HG03439 (cell line): ENCODE results near the gene HEATR9.
"Not testable (repeated sequence)": the region's sequence is repeated elsewhere in the genome, so short reads cannot be mapped to it uniquely, and the experiment has no call there.

Experiments used
- ATAC-seq: cut with Tn5 transposase; IDR thresholded peaks from one replicate; pipeline ENCODE4 v1.9.1; 2021; ENCODE audit warnings: mild to moderate bottlenecking, moderate library complexity; ENCODE audit not compliant: unreplicated experiment

Gene HEATR9, protein sequence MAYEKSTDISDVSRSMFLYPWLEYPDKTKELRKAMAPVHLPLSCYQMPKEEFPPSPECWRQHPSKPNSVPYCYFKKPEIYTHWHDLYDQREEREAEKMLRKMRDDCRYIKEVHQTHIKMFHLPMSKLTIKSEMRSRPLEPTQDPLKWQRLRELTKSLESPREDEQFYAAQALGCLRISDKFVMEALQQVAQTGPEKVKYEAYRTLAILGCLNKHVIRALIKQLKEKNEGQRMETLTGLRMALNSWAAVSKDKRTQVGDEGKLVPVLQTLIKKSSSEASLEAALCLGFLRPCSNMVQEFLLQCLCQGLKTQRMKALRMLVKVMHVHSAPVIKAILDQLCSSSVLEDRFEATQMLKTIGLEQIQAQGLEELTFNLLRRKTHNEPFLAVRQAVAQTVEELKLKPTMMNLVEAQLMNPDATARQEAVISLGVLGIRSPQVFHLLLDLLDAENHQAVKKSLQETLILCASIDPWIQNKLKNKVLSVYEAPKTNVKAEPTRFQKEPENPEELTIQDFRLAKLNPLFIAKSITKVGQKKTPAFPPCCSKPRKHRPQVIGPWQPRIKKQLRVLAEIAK

GRCh38 chr17:35868737-35869136, at the start of gene HEATR9:
Gene HEATR9, minus strand, starts transcription at chr17:35868891. Its CDS starts 149 bp downstream, at chr17:35868742.
- ATAC-seq, result no peak

GRCh38 chr17:35917519-35918213, 49.0 kb upstream of the HEATR9 start:
- no peak for ATAC-seq

- ATAC-seq, result no peak
Observed at GRCh38 chr17:35915153-35915964, 46.7 kb upstream of the HEATR9 start.

DNA sequence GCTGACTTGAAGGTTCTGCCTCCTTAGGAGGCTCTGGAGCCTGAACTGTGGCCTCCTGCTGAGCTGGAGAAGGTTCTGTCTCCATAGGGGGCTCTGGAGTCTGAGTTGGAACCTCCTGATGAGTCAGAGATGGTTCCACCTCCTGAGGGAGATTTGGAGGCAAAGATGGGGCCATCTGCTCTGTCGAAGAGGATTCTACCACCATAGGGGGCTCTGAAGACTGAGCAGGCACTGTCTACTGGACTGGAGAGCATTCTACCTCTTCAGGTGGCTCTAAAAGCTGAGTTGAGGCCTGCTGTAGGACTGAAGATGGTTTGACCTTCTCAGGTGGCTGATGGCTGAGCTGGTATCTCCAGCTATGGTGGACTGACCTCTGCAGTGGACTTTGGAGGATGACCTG, 45.7 kb upstream of the HEATR9 start:
- ATAC-seq, result no peak

- no peak for ATAC-seq
Observed at GRCh38 chr17:35913609-35914008, 44.9 kb upstream of the HEATR9 start.

DNA sequence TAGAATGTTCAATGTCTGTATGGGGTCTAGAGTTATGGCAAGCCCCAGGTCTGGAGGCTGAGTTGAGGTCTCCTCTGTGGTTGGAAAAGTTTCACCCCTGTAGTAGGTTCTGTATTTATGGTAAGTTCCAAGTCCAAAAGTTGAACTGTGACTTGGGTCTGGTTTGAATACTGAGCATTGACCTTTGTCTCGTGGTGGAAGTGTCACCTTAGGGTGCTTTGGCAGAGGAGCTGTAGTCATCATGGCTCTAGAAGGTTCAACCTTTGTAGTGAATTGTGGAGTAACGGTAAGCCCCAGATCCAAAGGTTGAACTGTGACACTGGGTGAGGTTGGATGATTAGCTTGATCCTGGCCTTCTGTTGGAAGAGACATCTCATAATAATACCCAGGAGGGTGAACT, 44.3 kb upstream of the HEATR9 start:
- ATAC-seq, result no peak

- no peak for ATAC-seq
Observed at GRCh38 chr17:35912339-35912912, 43.7 kb upstream of the HEATR9 start.

DNA sequence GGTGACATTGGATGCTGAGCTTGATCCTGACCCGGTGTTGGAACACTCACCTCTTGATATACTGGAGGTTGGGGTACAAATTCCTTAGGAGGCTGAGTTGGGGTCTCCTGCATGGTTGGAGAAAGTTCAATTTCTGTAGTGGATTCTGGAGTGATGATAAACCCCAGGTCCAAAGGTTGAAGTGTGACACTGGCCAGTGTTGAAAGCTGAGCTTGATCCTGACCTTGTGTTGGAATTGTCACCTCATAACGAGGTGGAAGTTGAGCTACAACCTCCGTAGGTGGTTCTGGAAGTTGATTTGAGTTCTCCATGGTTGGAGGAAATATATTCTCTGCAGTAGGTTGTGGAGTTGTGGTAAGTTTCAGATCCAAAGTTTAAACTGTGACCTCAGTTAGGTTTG, 40.7 kb upstream of the HEATR9 start:
- no peak for ATAC-seq

GRCh38 chr17:35907691-35908090, 39.0 kb upstream of the HEATR9 start:
- ATAC-seq, result no peak

DNA sequence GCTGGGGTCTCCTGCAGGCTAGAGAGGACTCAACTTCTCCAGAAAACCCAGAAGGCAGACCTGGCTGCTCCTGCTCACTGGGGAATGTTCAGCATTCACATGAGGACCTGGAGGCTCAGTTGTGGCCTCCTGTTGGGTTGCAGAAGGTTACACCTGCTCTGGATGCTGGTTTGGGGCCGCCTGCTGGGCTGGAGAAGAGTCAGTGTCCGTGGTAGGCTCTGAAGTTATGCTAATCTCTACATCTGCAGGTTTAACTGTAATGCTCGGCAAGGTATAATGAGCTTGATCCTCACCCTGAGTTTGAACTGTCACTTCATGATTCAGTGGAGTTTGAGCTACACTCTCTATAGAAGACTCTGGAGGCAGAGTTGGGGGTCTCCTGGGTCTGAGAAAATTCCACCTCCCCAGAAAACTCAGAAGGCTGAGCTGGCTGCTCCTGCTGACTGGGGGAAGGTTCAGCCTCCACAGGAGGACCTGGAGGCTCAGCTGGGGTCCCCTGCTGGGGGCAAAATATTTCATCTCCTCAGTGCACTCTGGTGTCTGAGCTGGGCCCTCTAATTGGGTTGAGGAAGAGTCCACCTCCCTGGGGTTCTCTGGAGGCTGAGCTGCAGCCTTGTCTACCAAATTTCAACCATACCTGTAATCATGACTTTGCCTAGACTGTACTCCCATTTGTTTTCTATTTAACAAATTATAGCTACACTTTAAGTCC, 38.4 kb upstream of the HEATR9 start:
- no peak for ATAC-seq

DNA sequence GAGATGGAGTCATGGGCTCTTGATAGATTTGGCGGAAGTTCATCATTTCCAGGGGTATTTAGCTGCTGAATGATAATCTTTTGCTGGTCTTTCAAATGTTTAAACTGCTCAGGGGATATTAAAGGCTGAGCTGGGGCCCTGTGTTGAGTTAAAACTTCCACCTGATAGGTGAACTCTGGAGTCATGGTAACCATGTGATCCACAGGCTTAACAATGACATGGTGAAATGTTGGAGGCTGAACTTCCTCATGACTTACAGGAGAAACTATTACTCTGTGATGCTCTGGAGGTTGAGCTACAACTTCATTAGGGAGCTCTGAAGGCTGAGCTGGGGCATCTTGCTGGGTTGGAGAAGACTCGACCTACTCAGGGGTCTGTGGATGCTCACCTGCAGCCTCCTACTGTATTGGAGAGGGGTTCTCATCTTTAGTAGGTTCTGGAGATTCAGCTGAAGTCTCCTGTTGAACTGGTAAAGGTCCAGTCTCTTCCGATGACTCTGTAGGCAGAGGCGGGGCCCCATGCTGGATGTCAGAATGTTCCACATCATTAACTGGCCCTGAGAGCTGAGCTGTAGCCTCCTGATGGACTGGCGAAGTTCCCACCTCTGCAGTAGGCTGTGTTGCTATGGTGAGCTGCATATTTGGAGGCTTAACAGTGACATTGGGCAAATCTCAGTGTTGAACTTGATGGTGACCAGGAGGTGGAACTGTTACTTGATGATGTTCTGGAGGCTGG, 37.7 kb upstream of the HEATR9 start:
- no peak for ATAC-seq

GRCh38 chr17:35903451-35903850, 34.8 kb upstream of the HEATR9 start:
- ATAC-seq, result no peak

- ATAC-seq, result no peak
Observed at GRCh38 chr17:35901631-35902175, 33.0 kb upstream of the HEATR9 start.

DNA sequence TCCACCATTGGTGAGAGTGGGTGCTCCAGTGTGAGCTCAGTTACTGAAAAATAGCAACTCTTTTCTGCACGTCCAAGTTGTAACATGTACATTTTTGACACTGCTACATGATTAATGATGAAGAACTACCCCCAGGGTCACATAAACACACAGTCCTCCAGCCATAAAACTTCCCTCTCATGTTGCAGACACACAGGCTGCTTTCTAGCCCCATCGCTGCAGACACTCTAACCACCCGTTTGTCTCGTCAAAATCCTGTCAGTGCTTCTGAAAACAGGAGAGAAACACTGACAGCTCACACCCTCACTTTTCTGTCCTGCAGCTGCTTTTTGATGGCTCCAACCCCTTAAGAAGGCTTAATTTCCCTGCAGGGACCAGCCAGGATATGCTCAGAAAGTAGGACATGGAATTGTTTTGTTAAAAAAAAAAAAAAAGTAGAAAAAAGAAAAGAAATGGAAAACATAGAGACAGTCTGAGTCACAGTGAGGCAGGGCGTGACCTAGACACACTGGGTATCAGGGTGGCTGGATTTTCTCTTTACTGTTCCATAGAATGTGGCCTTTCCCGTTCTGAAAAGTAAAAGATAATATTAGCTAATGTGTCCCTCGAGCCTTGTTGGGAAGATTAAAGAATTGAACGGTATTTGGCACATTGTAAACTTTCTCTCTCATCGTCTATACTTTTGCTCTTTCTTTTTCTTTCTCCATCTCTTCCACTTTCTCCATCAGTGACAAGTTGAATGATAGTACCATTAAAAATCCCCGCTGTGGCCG, 32.2 kb upstream of the HEATR9 start:
- ATAC-seq, result no peak

GRCh38 chr17:35900280-35900679, 31.6 kb upstream of the HEATR9 start:
- ATAC-seq, result no peak

DNA sequence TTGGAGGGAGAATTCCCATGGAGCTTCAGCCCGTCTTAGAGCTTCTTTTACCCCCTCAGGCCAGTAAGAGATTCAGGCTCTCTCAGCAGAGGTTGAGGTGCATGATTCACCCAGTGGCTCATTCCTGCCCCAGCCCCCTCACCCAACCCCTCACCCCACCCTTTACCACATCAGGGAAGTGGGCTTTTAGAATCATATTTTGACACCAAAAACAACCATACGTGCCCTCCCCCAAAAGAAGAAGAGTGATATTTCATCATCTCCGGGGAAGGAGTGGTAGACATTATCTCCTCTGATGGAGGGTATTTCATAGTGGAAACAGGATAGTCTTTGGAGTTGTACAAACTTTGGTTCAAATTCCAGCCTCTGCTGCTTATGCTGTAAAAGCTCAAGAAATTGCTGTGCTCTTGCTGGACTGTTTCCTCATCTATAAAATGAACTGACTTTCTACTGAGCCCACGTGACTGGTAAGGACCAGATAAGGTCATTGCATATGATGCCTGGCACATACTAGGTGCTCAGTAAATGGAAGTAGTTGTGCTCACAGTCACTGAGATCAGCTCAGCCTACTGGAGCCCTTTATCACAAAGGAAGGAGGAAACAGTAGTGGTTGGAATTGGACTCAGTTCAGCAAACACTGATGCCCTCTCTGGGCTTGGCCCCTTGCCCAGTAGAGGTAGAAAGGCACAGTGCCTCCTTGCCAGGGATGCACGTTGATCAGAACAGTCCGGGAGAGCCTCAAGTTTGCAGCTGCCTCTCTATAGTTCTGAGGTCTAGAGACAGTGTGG, 29.8 kb upstream of the HEATR9 start:
- ATAC-seq, result no peak

DNA sequence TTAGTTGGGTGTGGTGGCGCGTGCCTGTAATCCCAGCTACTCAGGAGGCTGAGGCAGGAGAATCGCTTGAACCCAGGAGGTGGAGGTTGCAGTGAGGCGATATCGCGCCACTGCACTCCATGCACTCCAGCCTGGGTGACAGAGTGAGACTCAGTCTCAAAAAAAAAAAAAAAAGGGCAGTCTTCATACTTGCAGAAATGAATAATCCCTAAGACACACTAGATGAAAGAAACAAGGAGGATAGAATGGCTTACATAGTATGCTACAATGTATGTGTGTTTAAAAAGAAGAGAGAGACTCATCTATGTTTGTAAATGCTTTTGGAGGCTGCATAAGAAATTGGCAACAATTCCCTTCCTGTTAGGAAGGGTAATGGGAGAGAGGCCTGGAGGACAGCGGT, 29.1 kb upstream of the HEATR9 start:
- ATAC-seq, result not testable (repeated sequence)
